GM19452 (cell line): ENCODE results near the gene TSHR.
"Not testable (repeated sequence)": the region's sequence is repeated elsewhere in the genome, so short reads cannot be mapped to it uniquely, and the experiment has no call there.

ENCODE experiments used
- ATAC-seq: cut with Tn5 transposase; IDR thresholded peaks from one replicate; pipeline ENCODE4 v1.9.1; 2021; ENCODE audit not compliant: unreplicated experiment

Gene TSHR

GRCh38 chr14:80992580-80992979 is 37.2 kb downstream of the TSHR start:
- ATAC-seq, result no peak

- peak; percentile 63 for ATAC-seq
These were observed 40.9 kb downstream of the TSHR start for GRCh38 chr14:80996049-80996901.

DNA sequence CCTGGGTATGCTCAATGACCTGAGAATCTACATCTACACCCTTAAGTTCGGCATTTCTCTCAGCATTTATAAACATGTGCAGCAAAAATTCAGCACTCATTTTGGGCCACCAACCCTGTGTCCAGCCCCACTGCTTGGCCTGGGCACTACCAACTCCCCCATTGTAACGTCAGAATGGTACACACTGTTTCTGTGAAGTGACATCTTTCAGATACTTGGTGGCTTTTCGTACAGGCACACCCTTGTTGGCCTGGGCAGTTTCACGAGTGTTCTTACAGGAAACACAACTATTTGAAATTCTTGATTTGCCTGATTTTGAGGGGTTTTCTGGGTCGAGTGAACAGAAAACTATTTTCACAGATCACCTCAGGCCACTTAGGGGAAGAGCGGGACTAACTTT is 46.0 kb downstream of the TSHR start:
- no peak for ATAC-seq

GRCh38 chr14:81004575-81004974 is 49.2 kb downstream of the TSHR start:
- no peak for ATAC-seq

GRCh38 chr14:81005540-81006228 is 50.3 kb downstream of the TSHR start:
- ATAC-seq, result no peak

GRCh38 chr14:81006266-81006665 is 50.8 kb downstream of the TSHR start:
- no peak for ATAC-seq

- ATAC-seq, result no peak
These were observed 51.7 kb downstream of the TSHR start for GRCh38 chr14:81007131-81007530.

GRCh38 chr14:81009346-81009745 is 53.9 kb downstream of the TSHR start:
- no peak for ATAC-seq

- ATAC-seq, result no peak
These were observed 62.8 kb downstream of the TSHR start for GRCh38 chr14:81018251-81018650.

DNA sequence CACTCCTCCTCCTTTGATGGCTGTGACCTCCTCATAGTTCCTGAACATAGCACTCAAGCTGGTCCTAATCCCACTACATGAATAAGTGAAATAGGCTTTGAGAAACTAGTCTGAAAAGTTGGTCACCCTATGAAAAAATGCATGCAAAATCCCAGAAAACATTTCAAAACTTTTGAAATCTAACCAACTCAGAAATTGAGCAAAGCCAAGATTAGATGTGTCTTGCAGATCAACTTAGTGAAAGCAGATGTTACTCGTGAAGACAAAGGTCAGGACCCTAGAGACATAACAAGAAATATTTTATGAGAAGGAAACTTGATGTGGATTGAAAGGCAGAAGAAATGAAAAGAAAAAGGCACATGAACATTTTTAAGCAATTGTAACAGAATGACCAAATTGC is 63.3 kb downstream of the TSHR start:
- no peak for ATAC-seq

DNA sequence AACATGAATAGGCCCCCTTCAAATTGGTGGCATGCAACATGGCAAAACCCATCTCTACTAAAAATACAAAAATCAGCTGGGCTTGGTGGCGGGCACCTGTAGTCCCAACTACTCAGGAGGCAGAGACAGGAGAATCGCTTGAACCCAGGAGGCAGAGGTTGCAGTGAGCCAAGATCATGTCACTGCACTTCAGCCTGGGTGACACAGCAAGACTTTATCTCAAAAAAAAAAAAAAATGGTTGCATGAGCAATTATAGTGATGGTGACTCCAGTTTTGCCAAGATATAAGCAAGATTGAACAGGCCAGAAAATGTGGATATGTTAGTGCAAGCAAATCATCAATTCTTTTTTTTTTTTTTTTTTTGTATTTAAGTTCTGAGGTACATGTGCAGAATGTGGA is 63.7 kb downstream of the TSHR start:
- not testable (repeated sequence) for ATAC-seq

GRCh38 chr14:81023095-81023710 is 67.8 kb downstream of the TSHR start:
- no peak for ATAC-seq

DNA sequence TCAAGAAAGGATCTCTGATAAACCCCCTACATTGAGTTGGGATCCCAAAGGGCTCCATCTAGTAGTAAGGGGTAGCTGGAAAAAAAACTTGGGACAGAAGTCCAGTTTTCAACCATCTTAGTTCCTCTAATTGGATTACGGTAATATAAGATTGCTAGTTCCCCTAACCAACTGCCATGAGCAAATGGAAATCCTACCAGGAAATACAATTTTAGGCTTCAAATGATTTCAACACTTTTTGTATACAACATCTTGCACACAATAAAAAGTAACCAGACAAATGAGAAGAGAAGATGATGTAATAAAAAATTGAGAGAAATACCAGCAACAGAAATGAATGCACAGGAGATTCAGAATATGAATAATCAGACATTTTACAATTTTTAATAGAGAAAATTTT is 73.0 kb downstream of the TSHR start:
- ATAC-seq, result no peak

GRCh38 chr14:81031488-81031887 is 76.1 kb downstream of the TSHR start:
- ATAC-seq, result no peak

GRCh38 chr14:81033698-81034240 is 78.3 kb downstream of the TSHR start:
- no peak for ATAC-seq

DNA sequence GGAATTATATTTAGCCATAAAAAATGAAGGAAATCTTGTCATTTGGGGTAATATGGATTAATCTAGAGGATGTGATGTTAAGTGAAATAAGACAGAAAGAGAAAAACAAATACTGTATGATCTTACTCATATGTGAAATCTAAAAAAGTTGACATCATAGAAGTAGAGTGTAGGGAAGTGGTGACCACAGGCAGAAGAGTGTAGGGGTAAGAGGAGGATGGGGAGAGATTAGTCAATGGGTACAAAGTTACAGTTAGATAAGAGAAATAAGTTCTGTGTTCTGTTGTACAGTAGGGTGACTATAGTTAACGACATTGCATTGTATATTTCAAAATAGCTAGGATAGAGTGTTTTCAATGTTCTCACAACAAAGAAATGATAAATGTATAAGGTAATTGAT is 87.0 kb downstream of the TSHR start:
- no peak for ATAC-seq

- ATAC-seq, result no peak
These were observed 96.1 kb downstream of the TSHR start for GRCh38 chr14:81051547-81051946.

DNA sequence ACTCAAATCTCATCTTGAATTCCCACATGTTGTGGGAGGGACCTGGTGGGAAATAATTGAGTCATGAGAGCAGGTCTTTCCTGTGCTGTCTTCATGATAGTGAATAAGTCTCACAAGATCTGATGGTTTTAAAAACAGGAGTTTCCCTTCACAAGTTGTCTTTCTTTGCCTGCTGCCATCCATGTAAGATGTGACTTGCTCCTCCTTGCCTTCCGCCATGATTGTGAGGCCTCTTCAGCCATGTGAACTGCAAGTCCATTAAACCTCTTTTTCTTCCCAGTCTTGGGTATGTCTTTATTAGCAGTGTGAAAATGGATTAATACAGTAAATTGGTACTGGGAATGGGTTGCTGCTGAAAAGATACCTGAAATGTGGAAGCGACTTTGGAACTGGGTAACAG is 98.6 kb downstream of the TSHR start:
- ATAC-seq, result not testable (repeated sequence)

GRCh38 chr14:81055971-81056370 is 100.5 kb downstream of the TSHR start:
- no peak for ATAC-seq

DNA sequence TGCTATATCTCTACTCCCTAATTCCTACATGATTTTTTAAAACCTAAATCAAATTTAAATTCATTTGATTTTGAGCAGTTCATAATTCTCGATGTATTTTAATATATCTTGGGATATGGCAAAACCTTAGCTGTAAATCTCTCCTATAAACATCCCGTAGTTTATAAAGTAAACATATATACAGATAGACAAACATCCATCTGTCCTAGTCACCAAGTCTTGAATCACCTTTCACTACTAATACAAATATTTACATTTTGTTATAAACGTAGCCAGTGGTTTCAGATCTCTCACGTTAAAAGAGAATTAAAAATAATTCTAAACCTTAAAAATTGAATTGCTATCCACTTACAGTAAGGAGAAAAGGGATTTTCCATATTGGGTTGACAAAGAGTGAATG is 107.0 kb downstream of the TSHR start:
- no peak for ATAC-seq

GRCh38 chr14:81062816-81063215 is 107.4 kb downstream of the TSHR start:
- peak; percentile 79 for ATAC-seq

DNA sequence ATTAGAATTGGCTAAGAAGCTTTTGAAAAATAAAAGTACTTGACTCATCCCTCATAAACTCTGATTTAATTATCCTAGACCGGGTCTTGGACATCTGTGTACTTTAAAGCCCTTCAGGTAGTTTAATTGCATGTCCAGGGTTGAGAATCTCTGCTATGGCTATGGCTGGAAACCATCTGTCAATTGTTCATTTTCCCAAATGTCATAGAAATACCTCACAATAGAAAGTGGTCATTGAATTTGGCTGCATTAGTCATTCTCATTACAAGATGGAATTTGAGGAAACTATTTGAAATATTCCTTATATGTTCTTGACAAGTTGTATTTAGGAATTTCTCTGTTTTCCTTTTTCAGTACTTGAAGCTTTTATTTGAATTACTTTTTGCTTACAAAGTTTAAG is 111.3 kb downstream of the TSHR start:
- no peak for ATAC-seq
